ENCODE results near the gene LRP5.
"Not testable (repeated sequence)": the region's sequence is repeated elsewhere in the genome, so short reads cannot be mapped to it uniquely, and the experiment has no call there.

Gene LRP5

DNA sequence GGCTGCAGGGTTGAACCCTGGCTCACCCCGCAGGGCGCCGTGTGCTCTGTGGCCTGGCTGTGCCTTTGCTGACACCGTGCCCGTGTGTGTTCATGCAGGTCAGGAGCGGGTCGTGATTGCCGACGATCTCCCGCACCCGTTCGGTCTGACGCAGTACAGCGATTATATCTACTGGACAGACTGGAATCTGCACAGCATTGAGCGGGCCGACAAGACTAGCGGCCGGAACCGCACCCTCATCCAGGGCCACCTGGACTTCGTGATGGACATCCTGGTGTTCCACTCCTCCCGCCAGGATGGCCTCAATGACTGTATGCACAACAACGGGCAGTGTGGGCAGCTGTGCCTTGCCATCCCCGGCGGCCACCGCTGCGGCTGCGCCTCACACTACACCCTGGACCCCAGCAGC lies 101.2 kb downstream of the LRP5 start:
- no peak for DNase-seq (ENCODE audit: low read depth in 2 of 3, low spot score in 2 of 3)

DNA sequence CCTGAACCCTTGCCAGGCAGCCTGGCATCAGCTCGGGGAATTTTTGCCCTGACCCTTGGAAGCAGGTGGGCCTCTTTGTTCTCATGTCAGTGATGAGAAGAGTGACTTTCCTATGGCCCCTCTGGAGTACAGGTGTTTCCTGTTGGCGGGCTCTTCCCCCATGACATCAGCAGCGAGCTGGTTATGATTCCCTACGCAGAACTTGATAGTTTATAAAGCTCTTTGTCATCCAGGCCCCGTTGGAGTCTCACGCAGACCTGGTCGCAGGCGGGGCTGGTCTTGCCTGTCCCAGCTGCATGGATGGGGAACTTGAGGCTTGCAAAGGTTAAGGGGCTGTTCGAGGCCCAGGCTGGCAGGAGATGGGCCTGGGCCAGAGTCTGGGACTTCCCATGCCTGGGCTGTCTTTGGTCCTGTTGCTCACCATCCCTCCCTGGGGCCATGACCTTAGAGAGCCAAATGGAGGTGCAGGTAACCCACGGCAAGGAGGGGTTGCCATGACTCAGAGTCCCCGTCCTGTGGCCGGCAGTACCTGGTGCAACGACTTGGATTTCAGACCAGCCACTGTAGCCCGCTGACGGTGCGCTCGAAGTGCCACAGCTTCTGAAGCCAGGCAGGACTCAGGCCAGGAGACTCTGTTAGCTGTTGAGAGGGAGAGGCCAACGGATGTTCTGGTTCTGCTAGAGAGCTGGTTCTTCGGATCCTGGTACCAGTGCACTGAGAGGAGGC lies 102.3 kb downstream of the LRP5 start:
- DNase-seq (ENCODE audit: low read depth in 2 of 3, low spot score in 2 of 3), result no peak

DNA sequence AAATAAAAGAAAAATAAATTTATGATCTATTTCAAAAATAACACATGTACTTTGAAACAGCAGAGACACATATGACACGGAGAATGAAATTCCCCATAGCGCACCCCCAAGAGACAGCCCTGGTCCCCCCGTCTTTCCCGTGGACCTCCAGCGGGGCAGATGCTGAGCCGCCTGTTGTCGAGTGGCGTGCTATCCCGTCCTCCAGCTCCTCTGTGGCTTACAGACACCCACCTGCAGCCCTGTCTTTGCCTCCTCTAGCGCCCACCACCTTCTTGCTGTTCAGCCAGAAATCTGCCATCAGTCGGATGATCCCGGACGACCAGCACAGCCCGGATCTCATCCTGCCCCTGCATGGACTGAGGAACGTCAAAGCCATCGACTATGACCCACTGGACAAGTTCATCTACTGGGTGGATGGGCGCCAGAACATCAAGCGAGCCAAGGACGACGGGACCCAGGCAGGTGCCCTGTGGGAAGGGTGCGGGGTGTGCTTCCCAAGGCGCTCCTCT lies 103.7 kb downstream of the LRP5 start:
- no peak for DNase-seq (ENCODE audit: low read depth in 2 of 3, low spot score in 2 of 3)

DNA sequence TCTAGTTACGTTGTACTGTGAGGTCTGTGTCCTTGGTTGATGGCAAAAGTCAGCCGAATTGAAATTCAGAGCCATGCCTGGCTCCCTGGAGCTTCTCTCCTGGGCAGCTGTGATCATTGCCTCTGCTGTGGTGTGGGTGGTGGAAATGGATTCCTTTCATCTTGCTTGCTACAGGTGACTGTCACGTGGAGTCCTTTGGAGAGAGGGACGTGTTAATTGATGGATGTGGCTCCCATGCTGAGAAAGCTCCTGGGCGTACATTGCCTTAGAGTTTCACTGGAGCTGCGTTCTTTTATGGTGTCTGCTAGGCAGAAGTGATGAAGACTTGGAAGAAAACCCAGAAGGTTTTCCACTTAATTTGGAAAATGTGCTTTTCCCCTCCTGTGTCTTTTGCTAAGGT lies 106.3 kb downstream of the LRP5 start:
- DNase-seq (ENCODE audit: low read depth in 2 of 3, low spot score in 2 of 3), result no peak

DNA sequence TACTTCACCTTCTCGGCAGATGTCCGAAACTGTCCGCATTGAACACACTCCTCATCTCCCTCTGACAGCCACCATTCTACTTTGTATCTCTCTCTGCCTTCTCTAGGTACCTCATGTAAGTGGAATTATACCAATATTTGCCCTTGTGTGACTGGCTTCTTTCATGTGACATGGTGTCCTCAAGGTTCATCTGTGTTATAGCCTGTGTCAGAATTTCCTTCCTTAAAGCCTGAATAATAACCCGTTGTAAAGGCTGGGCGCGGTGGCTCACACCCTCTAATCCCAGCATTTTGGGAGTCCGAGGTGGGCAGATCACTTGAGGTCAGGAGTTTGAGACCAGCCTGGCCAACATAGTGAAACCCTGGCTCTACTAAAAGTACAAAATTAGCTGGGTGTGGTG lies 107.8 kb downstream of the LRP5 start:
- no peak for DNase-seq (ENCODE audit: low read depth in 2 of 3, low spot score in 2 of 3)

DNA sequence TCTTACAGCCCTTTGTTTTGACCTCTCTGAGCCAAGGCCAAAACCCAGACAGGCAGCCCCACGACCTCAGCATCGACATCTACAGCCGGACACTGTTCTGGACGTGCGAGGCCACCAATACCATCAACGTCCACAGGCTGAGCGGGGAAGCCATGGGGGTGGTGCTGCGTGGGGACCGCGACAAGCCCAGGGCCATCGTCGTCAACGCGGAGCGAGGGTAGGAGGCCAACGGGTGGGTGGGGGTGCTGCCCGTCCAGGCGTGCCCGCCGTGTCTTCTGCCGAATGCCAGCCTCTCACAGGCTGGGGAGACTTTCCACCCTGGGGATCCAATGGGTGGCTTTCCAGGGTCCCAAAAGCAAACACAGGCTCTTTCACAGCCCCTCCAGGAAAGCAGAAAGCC lies 111.1 kb downstream of the LRP5 start:
- no peak for DNase-seq (ENCODE audit: low read depth in 2 of 3, low spot score in 2 of 3)

DNA sequence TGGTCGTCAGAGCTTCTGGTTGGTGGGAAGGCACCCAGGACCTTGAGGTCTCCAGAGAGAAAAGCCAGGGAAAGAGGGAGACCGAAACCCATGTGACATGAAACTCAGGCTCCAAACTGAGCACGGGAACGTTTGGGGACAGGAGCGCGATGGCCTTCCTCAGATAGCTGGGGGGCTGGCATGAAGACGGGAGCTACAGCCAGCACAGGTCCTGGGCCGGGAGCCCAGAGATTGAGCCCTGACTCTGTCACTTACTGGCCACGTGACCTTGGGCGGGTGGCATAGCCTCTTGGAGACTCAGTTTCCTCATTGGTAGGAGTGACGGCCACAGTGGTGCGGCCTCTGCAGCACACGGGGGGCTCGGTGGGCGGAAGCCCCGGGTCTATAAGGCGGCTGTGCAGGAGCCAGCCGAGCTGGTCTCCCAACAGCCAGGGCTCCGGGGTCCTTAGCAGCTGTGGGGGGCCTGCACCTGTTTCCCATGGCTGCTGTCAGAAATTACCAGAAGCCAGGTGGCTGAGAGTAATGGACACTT lies 111.8 kb downstream of the LRP5 start:
- DNase-seq (ENCODE audit: low read depth in 2 of 3, low spot score in 2 of 3), result no peak

DNA sequence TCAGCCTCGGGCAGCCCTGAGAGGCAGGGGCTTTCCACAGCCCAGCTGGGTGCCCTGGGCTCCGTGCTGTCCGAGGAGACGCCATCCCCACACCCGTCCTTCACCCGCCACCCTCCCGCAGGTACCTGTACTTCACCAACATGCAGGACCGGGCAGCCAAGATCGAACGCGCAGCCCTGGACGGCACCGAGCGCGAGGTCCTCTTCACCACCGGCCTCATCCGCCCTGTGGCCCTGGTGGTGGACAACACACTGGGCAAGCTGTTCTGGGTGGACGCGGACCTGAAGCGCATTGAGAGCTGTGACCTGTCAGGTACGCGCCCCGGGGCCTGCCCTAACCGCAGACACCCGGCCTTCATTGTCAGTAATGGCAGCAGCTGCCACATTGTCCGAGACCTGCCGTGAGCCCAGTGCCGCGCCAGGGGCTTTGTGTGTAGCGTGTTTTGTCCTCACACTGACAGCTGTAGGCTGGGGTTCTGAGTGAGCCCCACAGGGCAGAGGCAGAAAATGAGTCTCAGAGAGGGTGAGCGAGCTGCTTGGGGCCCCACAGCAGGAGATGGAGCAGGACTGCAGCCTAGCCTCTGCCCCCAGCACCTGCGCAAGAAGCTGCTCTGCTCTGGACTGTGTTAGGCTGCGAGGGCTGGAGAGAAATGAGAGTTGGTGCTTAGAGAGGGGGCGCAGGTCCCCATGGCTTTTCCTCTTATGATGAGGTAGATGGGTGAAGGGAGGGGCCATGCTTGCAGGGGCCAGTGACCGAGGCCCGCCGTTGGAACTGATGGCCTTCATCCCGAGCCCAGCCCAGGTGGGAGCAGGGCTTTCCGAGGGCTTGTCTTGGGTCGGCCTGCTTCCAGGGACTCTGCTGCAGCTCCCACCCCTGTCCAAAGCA lies 112.8 kb downstream of the LRP5 start:
- DNase-seq (ENCODE audit: low read depth in 2 of 3, low spot score in 2 of 3), result no peak

DNA sequence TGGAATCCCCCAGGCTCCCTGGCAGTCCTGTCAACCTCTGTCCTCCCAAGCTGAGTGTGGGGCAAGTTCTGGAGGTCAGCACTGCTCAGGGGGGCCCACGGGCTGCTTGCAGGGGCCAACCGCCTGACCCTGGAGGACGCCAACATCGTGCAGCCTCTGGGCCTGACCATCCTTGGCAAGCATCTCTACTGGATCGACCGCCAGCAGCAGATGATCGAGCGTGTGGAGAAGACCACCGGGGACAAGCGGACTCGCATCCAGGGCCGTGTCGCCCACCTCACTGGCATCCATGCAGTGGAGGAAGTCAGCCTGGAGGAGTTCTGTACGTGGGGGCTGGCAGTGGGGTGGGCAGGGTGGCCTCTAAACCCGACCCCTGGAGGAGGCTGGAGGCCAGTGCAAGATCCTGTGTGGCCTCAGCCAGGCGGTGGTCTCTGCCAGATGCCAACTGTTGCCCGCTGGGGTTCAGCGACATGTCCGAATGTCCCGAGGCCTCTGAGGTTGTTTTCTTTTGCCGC lies 113.5 kb downstream of the LRP5 start:
- DNase-seq (ENCODE audit: low read depth in 2 of 3, low spot score in 2 of 3), result no peak

DNA sequence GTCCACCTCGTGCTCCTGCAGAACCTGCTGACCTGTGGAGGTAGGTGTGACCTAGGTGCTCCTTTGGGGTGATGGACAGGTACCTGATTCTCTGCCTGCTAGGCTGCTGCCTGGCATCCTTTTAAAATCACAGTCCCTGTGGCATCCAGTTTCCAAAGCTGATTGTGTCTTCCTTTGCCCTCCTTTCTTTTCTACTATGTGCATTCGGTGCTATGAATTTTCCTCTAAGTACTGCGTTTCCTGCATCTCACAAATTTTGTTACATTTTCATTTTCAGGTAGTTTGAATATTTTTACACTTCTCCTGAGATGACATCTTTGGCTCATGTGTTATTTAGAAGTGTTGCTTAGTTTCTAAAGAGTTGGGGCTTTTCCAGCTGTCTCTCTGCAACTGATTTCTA lies 117.3 kb downstream of the LRP5 start:
- DNase-seq (ENCODE audit: low read depth in 2 of 3, low spot score in 2 of 3), result no peak

DNA sequence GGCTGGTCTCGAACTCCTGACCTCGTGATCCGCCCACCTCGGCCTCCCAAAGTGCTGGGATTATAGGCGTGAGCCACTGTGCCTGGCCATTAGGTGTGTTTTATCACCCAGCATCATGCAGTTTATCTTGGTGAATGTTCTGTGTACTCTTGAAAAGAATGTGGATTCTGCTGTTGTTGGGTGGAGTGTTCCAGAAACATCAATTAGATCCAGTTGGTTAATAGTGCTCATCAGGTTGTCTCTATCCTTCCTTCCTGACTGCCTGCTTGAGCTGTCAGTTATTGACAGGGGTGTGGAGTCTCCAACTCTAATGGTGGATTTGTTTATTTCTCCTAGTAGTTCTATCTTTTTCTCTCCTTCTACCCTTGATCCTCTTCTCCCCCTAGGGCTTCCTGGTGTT lies 118.0 kb downstream of the LRP5 start:
- no peak for DNase-seq (ENCODE audit: low read depth in 2 of 3, low spot score in 2 of 3)

DNA sequence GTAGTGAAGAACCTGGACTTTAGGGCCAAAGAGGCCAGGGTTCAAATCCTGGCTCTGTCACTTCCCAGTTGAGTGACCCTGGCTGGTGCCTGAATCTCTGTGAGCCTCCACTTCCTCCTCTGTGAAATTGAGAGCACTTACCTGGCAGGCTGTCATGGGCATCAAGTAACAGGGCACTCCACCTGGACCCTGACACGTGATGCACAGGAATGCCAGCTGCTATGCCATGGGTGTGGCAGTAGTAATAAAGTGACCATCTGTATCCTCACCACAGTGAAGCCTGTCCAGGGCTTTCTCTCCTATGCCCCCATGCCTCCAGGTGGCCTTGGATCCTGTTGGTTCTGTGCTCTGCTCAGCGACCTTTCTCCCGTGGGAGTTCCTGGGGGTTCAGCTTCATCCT lies 118.4 kb downstream of the LRP5 start:
- DNase-seq (ENCODE audit: low read depth in 2 of 3, low spot score in 2 of 3), result no peak

DNA sequence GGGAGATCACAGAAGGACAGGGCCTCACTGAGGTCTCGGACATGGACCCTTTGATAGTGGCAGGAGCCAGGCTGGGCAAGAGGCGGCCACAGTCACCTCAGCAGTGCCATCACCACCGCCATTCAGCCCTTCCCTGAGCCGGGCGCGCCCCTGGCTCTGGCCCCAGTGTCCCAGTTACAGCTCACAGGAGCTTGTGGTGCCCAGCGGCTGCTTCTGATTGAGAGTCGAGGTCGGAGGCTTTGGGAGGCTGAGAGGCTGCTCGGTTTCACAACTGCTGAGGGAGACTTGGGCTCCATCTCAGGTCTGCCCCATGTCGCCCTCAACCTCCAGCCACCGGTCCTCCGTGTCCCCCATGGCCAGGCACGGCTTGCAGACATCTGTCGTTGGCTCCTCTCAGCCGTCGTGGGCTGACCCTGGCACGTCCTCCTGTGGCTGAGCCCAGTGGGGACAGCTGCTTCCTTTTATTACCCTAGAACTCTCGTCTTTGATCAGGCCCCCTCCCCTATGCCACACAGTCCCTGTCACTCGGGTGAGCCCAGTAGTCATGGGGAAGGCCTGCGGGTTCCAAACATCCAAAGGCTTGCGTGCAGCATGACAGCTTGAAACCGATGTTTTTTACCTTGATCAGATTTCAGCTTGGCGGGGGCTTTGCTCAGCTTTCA lies 119.7 kb downstream of the LRP5 start:
- no peak for DNase-seq (ENCODE audit: low read depth in 2 of 3, low spot score in 2 of 3)

DNA sequence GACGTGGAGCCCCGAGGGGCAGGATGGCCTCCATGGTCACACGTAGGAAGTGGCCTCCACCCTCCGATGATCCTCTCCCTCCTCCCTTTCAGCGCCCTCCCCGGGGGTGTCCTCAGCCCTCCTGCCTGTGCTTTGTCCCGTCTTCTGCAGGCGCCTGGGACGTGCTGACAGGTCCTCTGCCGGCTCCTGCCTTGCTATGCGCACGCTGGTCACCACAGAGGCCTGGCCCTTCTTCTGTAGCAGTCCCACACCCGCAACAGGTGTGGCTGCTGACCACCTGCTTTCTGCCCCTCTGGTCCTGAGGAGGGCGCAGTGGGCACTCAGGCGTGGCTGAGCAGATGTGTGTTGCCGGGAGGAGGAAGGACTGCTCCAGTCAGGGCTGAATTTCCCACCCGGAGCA lies 120.5 kb downstream of the LRP5 start:
- DNase-seq (ENCODE audit: low read depth in 2 of 3, low spot score in 2 of 3), result no peak

DNA sequence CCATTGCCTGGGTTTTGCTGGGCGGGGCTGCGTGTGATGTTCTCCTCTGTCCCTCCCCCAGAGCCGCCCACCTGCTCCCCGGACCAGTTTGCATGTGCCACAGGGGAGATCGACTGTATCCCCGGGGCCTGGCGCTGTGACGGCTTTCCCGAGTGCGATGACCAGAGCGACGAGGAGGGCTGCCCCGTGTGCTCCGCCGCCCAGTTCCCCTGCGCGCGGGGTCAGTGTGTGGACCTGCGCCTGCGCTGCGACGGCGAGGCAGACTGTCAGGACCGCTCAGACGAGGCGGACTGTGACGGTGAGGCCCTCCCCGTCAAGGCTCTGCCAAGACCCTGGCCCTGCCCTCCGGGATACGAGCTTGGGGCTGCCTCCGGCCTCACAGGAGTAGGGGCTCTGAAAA lies 121.2 kb downstream of the LRP5 start:
- no peak for DNase-seq (ENCODE audit: low read depth in 2 of 3, low spot score in 2 of 3)

DNA sequence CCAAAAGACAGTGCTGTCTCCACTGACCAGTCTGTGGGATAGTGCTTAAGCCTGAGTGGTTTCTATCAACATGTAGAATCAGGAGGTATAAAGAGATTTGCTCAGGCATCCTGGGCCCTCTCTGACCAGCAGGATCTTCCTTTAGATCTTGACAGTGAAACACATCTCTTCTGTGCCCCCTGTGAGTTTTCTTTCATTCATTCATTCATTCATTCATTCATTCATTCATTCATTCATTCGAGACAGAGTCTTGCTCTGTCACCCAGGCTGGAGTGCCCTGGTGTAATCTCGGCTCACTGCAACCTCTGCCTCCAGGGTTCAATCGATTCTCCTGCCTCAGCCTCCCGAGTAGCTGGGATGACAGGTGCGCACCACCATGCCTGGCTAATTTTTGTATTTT lies 121.8 kb downstream of the LRP5 start:
- not testable (repeated sequence) for DNase-seq (ENCODE audit: low read depth in 2 of 3, low spot score in 2 of 3)

DNA sequence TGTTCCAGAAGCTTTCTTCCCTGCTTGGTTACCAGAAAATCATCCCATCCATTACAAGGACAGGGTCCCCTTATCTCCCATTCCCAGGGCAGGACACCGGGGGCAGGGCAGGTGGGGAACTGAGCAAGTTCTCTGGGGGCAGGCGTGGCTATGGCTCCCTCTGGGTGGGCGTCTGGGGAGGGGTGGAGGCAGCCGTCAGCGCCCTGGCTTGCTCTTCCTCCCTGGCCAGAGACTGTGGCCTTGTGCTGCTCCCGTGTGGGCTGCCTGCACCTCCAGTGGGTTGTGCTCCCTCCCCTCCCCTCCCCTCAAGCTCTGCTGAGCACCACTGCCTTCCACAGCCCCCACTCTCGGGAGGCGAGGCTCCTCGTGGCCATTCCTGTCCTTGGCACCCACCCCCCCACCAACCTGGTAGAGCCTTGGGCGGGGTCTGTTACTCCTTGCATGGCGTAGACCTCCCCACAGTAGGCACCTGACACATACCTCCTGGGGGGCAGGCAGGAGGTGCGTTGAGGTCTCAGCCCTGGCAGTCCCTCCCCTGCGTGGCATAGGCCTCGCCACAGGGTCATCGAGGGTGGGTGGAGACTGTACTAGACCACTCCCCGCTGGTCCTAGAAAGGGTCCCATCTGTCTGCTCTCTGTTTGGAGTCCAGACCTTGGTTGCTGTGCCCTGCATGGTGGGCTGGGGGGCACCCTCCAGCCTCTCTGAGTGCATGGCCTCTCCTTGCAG lies 123.9 kb downstream of the LRP5 start:
- DNase-seq (ENCODE audit: low read depth in 2 of 3, low spot score in 2 of 3), result no peak

DNA sequence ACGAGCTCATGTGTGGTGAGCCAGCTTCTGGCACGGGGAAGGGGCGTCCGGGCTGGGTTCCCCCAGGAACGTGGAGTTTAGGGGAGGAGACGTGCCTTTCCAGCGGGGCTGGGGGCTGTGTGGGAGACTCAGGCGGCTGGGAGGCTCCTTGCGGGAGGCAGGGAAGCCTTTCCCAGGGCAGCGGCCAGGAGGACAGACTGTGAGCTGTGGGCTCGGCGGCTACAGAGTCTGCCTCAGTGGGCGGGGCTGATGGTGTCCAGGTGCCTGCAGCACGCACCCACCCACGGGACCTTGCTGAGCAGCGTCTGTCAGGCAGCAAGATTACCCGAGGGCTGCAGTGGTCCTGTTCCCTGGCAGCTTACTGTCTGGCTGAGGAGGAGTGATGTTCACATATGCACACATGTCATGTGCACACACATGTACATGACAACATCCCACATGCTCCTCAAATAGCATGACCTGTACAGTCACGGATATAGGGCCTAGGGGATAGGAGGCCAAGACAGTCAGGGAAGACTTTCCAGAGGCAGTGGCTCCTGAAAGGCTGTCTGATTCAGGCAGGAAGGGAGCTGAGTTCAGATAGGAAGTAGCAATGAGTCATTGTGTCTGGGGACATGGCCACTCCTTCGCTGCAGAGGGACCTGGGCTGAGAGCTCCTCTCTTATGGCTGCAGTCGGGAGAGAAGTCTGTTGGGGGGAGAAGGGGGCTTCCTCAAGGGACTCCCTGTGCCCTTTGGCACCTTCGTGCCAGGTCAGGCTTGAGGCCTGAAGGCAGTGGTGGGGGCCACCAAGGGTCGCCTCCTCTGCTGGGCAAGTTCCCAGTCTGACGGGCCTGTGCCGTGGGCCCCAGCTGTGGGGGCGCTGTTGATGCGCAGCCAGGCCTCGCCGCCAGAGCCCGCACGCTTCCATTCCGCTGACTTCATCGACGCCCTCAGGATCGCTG lies 124.9 kb downstream of the LRP5 start:
- no peak for DNase-seq (ENCODE audit: low read depth in 2 of 3, low spot score in 2 of 3)

DNA sequence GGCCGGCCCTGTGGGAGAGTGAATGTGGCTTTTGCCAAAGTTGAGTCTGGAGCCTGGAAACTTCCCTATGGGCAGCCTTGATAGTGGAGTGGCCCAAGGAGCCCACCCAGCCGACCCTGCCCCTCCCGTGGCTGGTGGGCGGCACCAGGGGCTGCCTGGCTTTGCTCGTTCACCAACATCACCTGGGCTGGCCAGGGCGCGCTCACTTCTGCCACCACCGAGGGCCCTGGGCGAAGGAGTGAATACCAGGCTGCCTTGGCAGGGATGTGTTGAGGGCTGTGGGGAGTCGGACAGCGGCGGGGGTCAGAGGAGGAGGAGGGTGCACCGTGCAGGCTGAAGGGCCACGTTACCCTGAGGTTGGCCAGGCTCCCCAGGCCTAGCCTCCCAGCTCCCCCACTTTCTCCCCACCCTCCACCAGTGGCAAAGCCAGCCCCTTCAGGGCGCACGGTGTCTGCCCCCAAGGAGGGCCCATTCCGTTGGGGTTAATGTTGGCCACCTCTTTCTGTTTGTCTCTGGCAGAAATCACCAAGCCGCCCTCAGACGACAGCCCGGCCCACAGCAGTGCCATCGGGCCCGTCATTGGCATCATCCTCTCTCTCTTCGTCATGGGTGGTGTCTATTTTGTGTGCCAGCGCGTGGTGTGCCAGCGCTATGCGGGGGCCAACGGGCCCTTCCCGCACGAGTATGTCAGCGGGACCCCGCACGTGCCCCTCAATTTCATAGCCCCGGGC lies 125.7 kb downstream of the LRP5 start:
- no peak for DNase-seq (ENCODE audit: low read depth in 2 of 3, low spot score in 2 of 3)

All from activated CD8-positive, alpha-beta memory T cell treated with anti-CD3 and anti-CD28 coated beads for 48 hours (primary cell).